HFFc6 (cell line): ENCODE measurements around the gene IMMP2L. TPM values are rescaled to one million over a fixed set of nuclear protein-coding genes. Genes with fewer than 3 reads are reported as not detected.

Experiments used
- DNase-seq: peaks from one replicate; pipeline ENCODE4 v3.0.0-alpha.2; 2018
- H3K27ac Mint-ChIP-seq: 2 replicates; pipeline ENCODE4 v1.8.0; 2020; ENCODE audit warnings: mild to moderate bottlenecking, mixed read lengths
- H3K27me3 Mint-ChIP-seq: 2 replicates; pipeline ENCODE4 v1.8.0; 2021; ENCODE audit warnings: mild to moderate bottlenecking, moderate library complexity, mixed read lengths; ENCODE audit not compliant: insufficient read depth
- H3K36me3 Mint-ChIP-seq: 2 replicates; pipeline ENCODE4 v1.8.0; 2021; ENCODE audit warnings: low read depth, mixed read lengths
- H3K4me1 Mint-ChIP-seq: 2 replicates; pipeline ENCODE4 v1.8.0; 2020; ENCODE audit warnings: low read depth, mixed read lengths
- H3K4me3 Mint-ChIP-seq: 2 replicates; pipeline ENCODE4 v1.8.0; 2020; ENCODE audit warnings: mild to moderate bottlenecking, moderate library complexity, mixed read lengths
- H3K9me3 Mint-ChIP-seq: 2 replicates; pipeline ENCODE4 v1.8.0; 2020; ENCODE audit warnings: mild to moderate bottlenecking, mixed read lengths
- total RNA-seq, 6 experiments: library from RNA; stranded (reverse); fragmentation: NEBNext Ultra II Directional; extraction: Animal tissue kit (Norgen Biotek cat#: 25700); gene quantifications; 2 replicates in 1 of 6; 3 replicates in 5 of 6; pipeline ENCODE4 v1.2.3, GENCODE V29; 2021
- TF ChIP-seq, protein P1 (sequence below): fragments of 200-600 bp; sonication (generic); IDR thresholded peaks from 2 replicates; pipeline ENCODE4 v1.5.0; 2021; ENCODE audit warnings: antibody characterized with exemption, mild to moderate bottlenecking

Gene IMMP2L
- total RNA-seq, 6 experiments from 2014 or later: 7.2 to 13.6 (median 10.1) TPM

DNA sequence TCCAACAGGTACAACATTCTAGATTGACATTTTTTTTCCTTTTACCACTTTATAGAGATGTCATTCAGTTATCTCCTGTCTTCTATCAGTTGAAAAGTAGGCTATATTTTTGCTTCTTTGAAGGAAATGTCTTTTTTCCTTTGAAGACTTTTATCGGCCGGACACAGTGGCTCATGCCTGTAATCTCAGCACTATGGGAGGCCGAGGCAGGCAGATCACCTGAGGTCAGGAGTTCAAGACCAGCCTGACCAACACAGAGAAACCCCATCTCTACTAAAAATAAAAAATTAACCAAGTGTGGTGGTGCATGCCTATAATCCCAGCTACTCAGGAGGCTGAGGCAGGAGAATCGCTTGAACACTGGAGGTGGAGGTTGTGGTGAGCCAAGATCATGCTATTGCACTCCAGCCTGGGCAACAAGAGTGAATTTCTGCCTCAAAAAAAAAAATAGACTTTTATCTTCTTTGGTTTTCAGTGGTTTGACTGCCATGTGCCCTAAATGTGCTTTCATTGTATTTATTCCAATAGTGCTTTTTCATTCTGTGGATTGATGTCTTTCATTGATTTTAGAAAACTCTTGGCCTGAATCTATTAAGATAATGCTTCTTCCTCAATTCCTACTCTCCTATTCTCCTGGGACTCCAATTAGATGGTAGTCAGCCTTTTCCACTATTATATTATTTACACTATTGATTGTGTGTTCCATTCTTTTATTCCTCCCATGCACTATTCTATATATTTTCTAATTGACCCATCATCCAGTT lies 84.6 kb downstream of the IMMP2L start:
- Mint-ChIP-seq H3K4me3 (no peak overlapping the region), H3K36me3 (peaks cover 8% of the 10 kb centered on the region; the same call in 1 of the 2 replicates), H3K4me1 (peaks cover 5% of the 10 kb centered on the region), H3K27ac (no peak overlapping the region), H3K9me3 (no peaks in the 10 kb centered on the region; the same call in 1 of the 2 replicates), H3K27me3 (peaks cover 2% of the 10 kb centered on the region; the same call in 1 of the 2 replicates)
- TF ChIP-seq, protein P1, sequence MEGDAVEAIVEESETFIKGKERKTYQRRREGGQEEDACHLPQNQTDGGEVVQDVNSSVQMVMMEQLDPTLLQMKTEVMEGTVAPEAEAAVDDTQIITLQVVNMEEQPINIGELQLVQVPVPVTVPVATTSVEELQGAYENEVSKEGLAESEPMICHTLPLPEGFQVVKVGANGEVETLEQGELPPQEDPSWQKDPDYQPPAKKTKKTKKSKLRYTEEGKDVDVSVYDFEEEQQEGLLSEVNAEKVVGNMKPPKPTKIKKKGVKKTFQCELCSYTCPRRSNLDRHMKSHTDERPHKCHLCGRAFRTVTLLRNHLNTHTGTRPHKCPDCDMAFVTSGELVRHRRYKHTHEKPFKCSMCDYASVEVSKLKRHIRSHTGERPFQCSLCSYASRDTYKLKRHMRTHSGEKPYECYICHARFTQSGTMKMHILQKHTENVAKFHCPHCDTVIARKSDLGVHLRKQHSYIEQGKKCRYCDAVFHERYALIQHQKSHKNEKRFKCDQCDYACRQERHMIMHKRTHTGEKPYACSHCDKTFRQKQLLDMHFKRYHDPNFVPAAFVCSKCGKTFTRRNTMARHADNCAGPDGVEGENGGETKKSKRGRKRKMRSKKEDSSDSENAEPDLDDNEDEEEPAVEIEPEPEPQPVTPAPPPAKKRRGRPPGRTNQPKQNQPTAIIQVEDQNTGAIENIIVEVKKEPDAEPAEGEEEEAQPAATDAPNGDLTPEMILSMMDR: no peak
- no peak for DNase-seq

DNA sequence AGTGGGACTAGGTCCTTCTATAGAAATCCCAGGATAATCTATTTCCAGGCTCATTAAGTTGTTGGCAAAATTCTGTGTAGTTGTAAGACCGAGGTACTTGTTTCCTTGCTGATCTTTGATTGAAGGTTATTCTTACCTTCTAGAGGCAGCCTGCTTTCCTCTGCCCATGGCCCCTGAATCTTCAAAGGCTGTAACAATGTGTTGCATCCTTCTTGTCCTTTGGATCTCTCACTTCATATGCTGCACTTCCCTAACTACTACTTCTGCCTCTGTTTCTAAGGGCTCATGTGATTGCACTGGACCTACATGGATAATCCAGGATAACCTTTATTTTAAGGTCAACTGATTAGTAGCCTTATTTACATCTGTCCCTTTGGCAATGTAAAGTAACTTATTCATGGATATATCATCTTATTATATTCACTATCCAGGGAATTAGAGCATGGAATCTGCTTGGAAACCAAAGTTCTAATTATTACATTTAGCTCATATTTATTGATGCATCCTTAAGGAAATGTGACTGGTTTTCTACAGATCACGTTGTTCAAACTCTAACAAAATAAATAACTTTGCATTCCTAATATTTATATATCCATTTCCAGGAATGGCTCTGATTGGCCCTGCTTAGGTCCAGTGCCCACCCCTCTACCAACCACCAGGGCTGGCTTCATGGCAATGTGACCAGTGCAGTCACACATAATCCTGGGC lies 85.6 kb downstream of the IMMP2L start:
- no peak for DNase-seq
- H3K9me3 Mint-ChIP-seq: no peaks in the 10 kb centered on the region; the same call in 1 of the 2 replicates
- no peak overlapping the region for H3K27ac Mint-ChIP-seq
- no peaks in the 10 kb centered on the region for H3K4me1 Mint-ChIP-seq
- peaks cover 2% of the 10 kb centered on the region; the same call in 1 of the 2 replicates for H3K27me3 Mint-ChIP-seq
- H3K36me3 Mint-ChIP-seq: peaks cover 12% of the 10 kb centered on the region
- no peak overlapping the region for H3K4me3 Mint-ChIP-seq
- TF ChIP-seq, protein P1: no peak

DNA sequence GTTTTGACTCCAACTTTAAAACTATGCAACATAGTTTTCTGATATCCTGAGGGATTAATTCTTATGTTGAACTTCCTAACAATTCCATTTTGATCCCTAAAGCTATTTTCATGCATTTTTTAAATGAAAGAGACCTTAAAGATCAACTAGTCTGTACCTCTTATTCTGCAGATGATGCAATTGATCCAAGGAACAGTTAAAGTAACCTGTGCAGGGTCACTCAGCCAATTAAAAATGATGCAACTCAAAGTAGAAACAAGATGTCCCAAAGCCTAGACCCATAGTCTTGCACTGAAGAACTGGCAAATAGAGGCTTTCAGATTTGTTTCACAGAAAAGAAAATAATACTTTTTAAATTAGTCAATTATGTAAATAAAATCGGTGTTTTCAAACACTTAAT lies 86.3 kb downstream of the IMMP2L start:
- H3K4me3 Mint-ChIP-seq: no peak overlapping the region
- TF ChIP-seq, protein P1: no peak
- no peak overlapping the region for H3K27ac Mint-ChIP-seq
- peaks cover 5% of the 10 kb centered on the region for H3K9me3 Mint-ChIP-seq
- H3K4me1 Mint-ChIP-seq: no peaks in the 10 kb centered on the region
- no peak for DNase-seq
- H3K27me3 Mint-ChIP-seq: peaks cover 2% of the 10 kb centered on the region; the same call in 1 of the 2 replicates
- peaks cover 20% of the 10 kb centered on the region for H3K36me3 Mint-ChIP-seq

DNA sequence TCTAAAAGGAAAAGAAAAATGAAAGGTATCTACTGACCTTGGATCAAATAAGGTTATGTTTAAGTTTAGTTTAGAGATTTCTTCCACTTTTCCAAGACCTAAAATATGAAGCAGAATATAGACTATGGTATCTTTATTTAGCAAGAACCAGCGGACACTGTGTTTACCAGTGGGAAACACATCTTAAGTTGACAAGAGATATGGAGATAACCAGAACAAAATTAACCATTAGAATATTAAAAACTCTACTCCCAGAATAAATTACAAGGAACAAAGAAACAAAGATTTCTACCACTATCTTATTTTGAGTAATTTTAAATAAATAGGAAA lies 86.9 kb downstream of the IMMP2L start:
- H3K27ac Mint-ChIP-seq: no peak overlapping the region
- H3K36me3 Mint-ChIP-seq: peaks cover 22% of the 10 kb centered on the region
- H3K27me3 Mint-ChIP-seq: peaks cover 2% of the 10 kb centered on the region; the same call in 1 of the 2 replicates
- H3K9me3 Mint-ChIP-seq: peaks cover 7% of the 10 kb centered on the region
- TF ChIP-seq, protein P1: no peak
- no peak overlapping the region for H3K4me3 Mint-ChIP-seq
- no peak for DNase-seq
- H3K4me1 Mint-ChIP-seq: no peaks in the 10 kb centered on the region

DNA sequence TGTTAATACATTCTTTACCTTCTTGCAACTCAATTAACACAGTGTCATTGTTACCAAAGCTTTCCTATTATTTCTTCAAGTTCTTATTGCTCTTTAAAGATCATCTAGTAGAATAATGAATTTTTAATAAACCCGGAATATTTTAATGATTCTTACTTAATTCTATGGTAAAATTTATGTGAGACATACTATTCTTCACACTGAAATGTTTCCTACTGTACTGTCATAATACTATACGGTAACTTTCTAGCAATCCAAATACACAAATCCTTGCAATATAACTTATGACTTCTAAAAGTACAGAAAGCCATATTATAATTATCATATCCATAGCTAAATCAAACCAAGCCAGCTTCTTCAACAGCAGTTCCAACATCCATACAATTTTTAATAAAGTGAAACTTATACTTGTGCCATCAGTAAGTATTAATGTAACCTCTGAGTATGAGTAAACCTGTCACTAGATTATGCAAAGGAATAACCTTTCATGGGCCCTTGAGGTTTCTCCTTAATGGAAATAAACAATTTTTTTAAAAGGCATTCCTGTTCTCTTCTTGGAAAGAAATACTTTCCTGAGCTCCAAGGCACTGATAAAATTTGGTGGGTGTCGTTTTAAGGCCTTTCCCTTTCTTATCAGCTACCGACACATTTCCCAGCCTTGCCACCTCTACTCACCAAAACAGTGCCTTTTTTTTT lies 87.4 kb downstream of the IMMP2L start:
- Mint-ChIP-seq H3K4me1 (no peaks in the 10 kb centered on the region), H3K27ac (no peak overlapping the region), H3K9me3 (peaks cover 7% of the 10 kb centered on the region), H3K4me3 (no peak overlapping the region), H3K36me3 (peaks cover 26% of the 10 kb centered on the region), H3K27me3 (no peaks in the 10 kb centered on the region)
- TF ChIP-seq, protein P1: no peak
- DNase-seq: no peak
